Activated naive CD8-positive, alpha-beta T cell treated with anti-CD3 and anti-CD28 coated beads for 36 hours (primary cell): ENCODE results near the gene FAM210B. TPM values are rescaled to one million over a fixed set of nuclear protein-coding genes. Genes with fewer than 3 reads are reported as not detected.
"Not testable (repeated sequence)": the region's sequence is repeated elsewhere in the genome, so short reads cannot be mapped to it uniquely, and the experiment has no call there.

Experiments used
- DNase-seq: peaks from one replicate; pipeline ENCODE4 v3.0.0; 2021
- H3K27ac Mint-ChIP-seq: one replicate; pipeline ENCODE4 v1.8.0; 2022; ENCODE audit warnings: mild to moderate bottlenecking, moderate library complexity, mixed read lengths
- H3K27me3 Mint-ChIP-seq: one replicate; pipeline ENCODE4 v1.8.0; 2022; ENCODE audit warnings: mild to moderate bottlenecking, mixed read lengths
- H3K36me3 Mint-ChIP-seq: one replicate; pipeline ENCODE4 v1.8.0; 2021; ENCODE audit warnings: mild to moderate bottlenecking, mixed read lengths
- H3K4me1 Mint-ChIP-seq: one replicate; pipeline ENCODE4 v1.8.0; 2021; ENCODE audit warnings: mixed read lengths
- H3K4me3 Mint-ChIP-seq: one replicate; pipeline ENCODE4 v1.8.0; 2022; ENCODE audit warnings: mild to moderate bottlenecking, moderate library complexity, mixed read lengths
- H3K9me3 Mint-ChIP-seq: one replicate; pipeline ENCODE4 v1.8.0; 2022; ENCODE audit warnings: mixed read lengths
- total RNA-seq, 2 experiments: library from RNA; stranded (reverse); gene quantifications; one replicate each; pipeline ENCODE4 v1.2.3, GENCODE V29; 2021

FAM210B gene, protein sequence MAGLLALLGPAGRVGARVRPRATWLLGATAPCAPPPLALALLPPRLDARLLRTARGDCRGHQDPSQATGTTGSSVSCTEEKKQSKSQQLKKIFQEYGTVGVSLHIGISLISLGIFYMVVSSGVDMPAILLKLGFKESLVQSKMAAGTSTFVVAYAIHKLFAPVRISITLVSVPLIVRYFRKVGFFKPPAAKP
- 1 to 10 TPM; 5.0 to 5.2 TPM for total RNA-seq

GRCh38 chr20:56358600-56359211 is at the start of gene FAM210B:
Gene FAM210B (plus strand): TSS chr20:56358974. CDS start chr20:56359006, 32 bp downstream.
- Mint-ChIP-seq H3K9me3 (no peaks in the 10 kb centered on the region), H3K4me1 (peaks cover 16% of the 10 kb centered on the region), H3K4me3 (peak within 1 kb of the TSS; percentile 83), H3K36me3 (no peaks in the 10 kb centered on the region), H3K27me3 (no peaks in the 10 kb centered on the region), H3K27ac (peak within 1 kb of the TSS; percentile 56)
- peak; percentile 88 for DNase-seq

DNA sequence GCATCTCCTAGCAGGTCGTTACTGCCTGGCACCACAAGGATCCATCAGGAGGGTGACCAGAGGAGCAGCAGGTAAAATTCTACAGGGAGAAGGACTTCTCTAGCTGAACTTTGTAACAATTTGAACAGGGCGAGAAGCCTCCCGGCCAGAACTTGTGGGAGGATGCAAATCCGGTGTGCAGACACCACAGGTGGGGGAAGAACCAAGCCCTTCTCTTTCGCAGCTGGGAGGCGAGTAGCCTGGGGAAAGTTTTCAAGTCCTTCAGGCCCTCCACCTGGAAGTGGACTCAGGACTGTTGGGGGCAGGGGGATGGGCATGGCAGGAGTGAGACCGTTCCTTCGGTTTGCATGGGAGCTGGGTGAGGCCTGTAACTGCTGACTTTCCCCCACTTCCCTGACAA is 42.7 kb upstream of the FAM210B start:
- Mint-ChIP-seq H3K27me3 (peaks cover 14% of the 10 kb centered on the region), H3K27ac (no peak overlapping the region), H3K4me3 (no peak overlapping the region), H3K4me1 (no peaks in the 10 kb centered on the region), H3K9me3 (no peaks in the 10 kb centered on the region), H3K36me3 (no peaks in the 10 kb centered on the region)
- DNase-seq = no peak

- no peak for DNase-seq
- Mint-ChIP-seq H3K4me1 (no peaks in the 10 kb centered on the region), H3K4me3 (no peak overlapping the region), H3K36me3 (no peaks in the 10 kb centered on the region), H3K27ac (no peak overlapping the region), H3K27me3 (peaks cover 10% of the 10 kb centered on the region), H3K9me3 (no peaks in the 10 kb centered on the region)
Measured at GRCh38 chr20:56316483-56316882, 42.3 kb upstream of the FAM210B start.

GRCh38 chr20:56322681-56323080 is 36.1 kb upstream of the FAM210B start:
- DNase-seq = no peak
- peaks cover 3% of the 10 kb centered on the region for H3K27me3 Mint-ChIP-seq
- H3K4me1 Mint-ChIP-seq = no peaks in the 10 kb centered on the region
- H3K9me3 Mint-ChIP-seq = no peaks in the 10 kb centered on the region
- H3K4me3 Mint-ChIP-seq = no peak overlapping the region
- no peaks in the 10 kb centered on the region for H3K36me3 Mint-ChIP-seq
- no peak overlapping the region for H3K27ac Mint-ChIP-seq

DNA sequence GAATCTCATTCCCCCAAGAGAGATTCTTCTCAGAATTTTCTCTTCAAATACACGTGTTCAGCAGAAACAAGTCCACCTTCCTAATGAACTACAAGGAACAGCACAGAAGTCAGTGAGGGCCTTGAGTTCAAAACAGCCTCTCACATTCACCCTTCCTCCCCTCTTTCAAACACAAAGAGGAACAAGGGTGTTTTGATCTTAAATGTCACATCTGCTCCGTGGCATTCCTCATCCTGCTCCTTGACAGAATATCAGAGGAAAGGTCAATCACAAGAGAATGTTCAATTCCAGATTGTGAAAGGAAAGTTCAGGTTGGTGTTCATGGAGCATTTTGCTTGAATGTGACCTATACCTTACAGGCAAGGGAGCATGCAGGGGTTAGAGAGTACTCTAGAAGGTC is 35.6 kb upstream of the FAM210B start:
- no peaks in the 10 kb centered on the region for H3K4me1 Mint-ChIP-seq
- no peak overlapping the region for H3K4me3 Mint-ChIP-seq
- H3K27ac Mint-ChIP-seq = no peak overlapping the region
- H3K9me3 Mint-ChIP-seq = no peaks in the 10 kb centered on the region
- DNase-seq = no peak
- peaks cover 3% of the 10 kb centered on the region for H3K27me3 Mint-ChIP-seq
- H3K36me3 Mint-ChIP-seq = no peaks in the 10 kb centered on the region

DNA sequence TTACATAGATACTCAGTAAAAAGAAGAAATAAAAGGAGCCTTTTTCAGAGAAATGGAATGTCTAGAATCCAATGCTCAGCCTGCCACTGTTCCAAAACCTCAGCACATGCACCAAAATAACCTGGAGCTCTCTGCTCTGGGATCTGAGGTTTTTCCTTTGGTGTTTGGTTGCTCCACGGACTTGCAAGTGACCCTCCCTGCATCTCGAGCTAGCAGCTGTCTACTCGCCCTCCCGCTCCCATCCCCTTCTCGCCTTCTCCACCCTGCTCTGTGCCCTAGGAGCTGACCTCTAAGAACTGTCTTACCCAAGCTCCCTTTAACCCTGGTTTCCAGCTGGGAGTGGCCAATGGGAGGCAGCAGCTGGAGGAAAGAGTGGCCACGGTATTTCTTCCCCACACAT is 35.1 kb upstream of the FAM210B start:
- Mint-ChIP-seq H3K4me3 (no peak overlapping the region), H3K27me3 (peaks cover 3% of the 10 kb centered on the region), H3K9me3 (no peaks in the 10 kb centered on the region), H3K36me3 (no peaks in the 10 kb centered on the region), H3K27ac (no peak overlapping the region), H3K4me1 (no peaks in the 10 kb centered on the region)
- no peak for DNase-seq

DNA sequence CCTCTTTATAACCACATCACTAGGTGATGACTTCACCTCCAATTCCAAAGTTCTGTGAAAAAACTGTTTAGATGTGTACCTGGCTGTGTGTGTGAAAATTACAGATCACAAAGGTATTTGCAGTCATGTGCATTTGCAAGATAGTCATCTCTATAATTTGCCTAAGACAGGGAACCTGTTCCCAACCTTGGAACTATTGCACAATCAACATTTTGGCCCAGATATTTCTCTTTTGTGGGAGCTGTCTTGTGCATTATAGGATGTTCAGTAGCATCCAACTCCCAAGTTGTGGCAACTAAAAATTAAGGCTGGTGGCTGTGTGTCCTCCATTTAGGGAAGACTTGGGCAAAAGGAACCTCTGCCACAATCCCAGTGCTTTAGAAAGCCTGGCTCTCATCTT is 34.0 kb upstream of the FAM210B start:
- Mint-ChIP-seq H3K4me3 (no peak overlapping the region), H3K9me3 (no peaks in the 10 kb centered on the region), H3K27me3 (peaks cover 6% of the 10 kb centered on the region), H3K36me3 (no peaks in the 10 kb centered on the region), H3K27ac (no peak overlapping the region), H3K4me1 (no peaks in the 10 kb centered on the region)
- DNase-seq = no peak

DNA sequence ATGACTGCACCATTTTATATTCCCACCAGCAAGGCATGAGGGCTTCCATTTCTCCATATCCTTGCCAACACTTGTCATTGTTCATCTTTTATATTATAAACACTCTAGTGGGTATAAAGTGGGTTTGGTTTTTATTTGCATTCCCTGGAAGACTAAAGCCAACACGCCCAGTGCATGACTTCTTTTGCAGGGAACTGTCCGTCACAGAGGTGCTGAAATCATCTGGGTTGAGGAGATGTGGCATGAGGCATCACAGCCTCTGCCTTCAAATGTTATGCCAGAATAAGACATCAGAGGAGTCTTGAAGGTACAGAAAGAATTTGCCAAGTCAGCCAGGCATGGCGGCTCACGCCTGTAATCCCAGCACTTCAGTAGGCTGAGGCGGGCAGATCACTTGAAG is 29.9 kb upstream of the FAM210B start:
- H3K36me3 Mint-ChIP-seq = no peaks in the 10 kb centered on the region
- no peak overlapping the region for H3K27ac Mint-ChIP-seq
- DNase-seq = no peak
- no peaks in the 10 kb centered on the region for H3K4me1 Mint-ChIP-seq
- no peak overlapping the region for H3K4me3 Mint-ChIP-seq
- H3K27me3 Mint-ChIP-seq = peaks cover 10% of the 10 kb centered on the region
- no peaks in the 10 kb centered on the region for H3K9me3 Mint-ChIP-seq

DNA sequence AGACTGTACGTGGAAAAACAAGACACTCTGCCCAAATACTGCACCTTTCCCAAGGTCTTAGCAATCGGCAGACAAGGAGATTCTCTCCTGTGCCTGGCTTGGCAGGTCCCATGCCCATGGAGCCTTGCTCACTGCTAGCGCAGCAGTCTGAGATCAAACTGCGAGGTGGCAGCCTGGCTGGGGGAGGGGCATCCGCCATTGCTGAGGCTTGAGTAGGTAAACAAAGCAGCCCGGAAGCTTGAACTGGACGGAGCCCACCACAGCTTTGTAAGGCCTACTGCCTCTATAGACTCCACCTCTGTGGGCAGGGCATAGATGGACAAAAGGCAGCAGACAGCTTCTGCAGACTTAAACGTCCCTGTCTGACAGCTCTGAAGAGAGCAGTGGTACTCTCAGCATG is 22.1 kb upstream of the FAM210B start:
- not testable (repeated sequence) for H3K4me1 Mint-ChIP-seq, H3K27ac Mint-ChIP-seq
- peaks cover 49% of the 10 kb centered on the region for H3K27me3 Mint-ChIP-seq

GRCh38 chr20:56342783-56343182 is 16.0 kb upstream of the FAM210B start:
- no peaks in the 10 kb centered on the region for H3K36me3 Mint-ChIP-seq
- peaks cover 85% of the 10 kb centered on the region for H3K27me3 Mint-ChIP-seq
- H3K9me3 Mint-ChIP-seq = no peaks in the 10 kb centered on the region
- no peak overlapping the region for H3K4me3 Mint-ChIP-seq
- peaks cover 3% of the 10 kb centered on the region for H3K4me1 Mint-ChIP-seq
- no peak overlapping the region for H3K27ac Mint-ChIP-seq
- DNase-seq = no peak

More for the DNA sequence above, 22.1 kb upstream of the FAM210B start:
- H3K36me3 Mint-ChIP-seq, DNase-seq, H3K4me3 Mint-ChIP-seq, H3K9me3 Mint-ChIP-seq: not testable (repeated sequence)

DNA sequence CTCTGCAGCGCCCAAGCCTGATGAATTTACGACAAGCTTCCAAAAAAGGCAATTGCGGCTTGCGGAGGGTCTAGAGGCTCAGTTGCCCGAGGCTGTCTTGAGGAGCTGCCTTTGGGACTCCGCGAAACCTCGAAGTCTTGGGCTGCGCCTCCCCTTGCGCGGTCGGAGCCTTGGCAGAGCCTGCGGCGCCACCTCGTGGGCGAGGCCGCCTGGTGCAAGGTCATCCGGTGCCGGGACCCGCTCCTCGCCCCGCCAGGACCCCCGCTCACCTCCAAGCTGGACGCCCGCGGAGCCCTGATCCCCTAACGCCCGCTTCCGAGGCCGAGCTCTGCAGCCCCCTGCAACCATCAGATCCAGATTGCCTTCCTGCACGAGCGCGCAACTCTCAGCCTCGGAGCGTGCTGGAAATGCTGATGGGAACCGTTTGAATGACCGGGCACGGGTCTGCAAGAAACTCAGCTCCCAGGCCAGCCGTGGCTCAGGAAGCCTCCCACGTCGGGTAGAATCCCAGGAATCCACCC is 14.9 kb upstream of the FAM210B start:
- H3K27me3 Mint-ChIP-seq = peaks cover 85% of the 10 kb centered on the region
- H3K4me1 Mint-ChIP-seq = peaks cover 3% of the 10 kb centered on the region
- peak; percentile 56 for DNase-seq
- H3K4me3 Mint-ChIP-seq = no peak overlapping the region
- no peak overlapping the region for H3K27ac Mint-ChIP-seq
- no peaks in the 10 kb centered on the region for H3K36me3 Mint-ChIP-seq
- no peaks in the 10 kb centered on the region for H3K9me3 Mint-ChIP-seq

GRCh38 chr20:56345911-56346310 is 12.9 kb upstream of the FAM210B start:
- H3K36me3 Mint-ChIP-seq = no peaks in the 10 kb centered on the region
- H3K4me3 Mint-ChIP-seq = no peak overlapping the region
- no peaks in the 10 kb centered on the region for H3K9me3 Mint-ChIP-seq
- peaks cover 3% of the 10 kb centered on the region for H3K4me1 Mint-ChIP-seq
- no peak overlapping the region for H3K27ac Mint-ChIP-seq
- H3K27me3 Mint-ChIP-seq = peaks cover 68% of the 10 kb centered on the region
- DNase-seq = no peak

DNA sequence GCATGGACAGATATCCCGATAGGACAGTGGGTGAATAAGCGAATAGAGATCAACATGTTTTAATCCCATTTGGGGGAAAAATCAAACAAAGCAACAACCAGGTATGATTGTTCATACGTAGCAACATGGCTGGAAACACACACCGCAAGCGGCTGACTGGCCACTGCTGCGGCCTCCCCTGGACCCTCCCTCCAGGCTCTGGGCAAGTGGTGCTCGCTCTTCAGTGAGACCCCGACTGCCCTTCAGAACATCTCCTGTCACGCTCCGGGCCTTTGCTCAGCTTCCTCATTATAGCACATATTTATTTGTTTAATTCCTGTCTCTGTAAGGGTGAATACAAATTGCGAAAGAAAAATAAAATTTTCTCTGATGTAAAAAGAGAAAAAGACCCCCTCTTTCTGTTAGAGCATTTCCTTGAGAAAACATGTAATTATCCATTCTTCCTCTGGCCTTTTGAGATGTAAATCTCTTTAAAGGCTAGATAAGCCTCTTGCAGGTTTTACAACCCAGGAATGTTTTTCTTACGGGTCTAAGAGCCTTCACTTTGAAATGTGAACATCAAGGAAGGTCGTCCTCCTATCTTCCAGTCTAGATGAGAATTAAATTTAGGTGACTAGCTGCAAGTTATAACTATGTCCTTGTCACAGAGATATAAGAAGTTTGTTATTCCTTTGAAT is 11.0 kb upstream of the FAM210B start:
- Mint-ChIP-seq H3K4me1 (peaks cover 3% of the 10 kb centered on the region), H3K9me3 (no peaks in the 10 kb centered on the region), H3K36me3 (no peaks in the 10 kb centered on the region), H3K27me3 (peaks cover 56% of the 10 kb centered on the region), H3K4me3 (no peak overlapping the region), H3K27ac (no peak overlapping the region)
- DNase-seq = no peak

- no peak for DNase-seq
- Mint-ChIP-seq H3K9me3 (no peaks in the 10 kb centered on the region), H3K4me1 (peaks cover 3% of the 10 kb centered on the region), H3K4me3 (no peak overlapping the region), H3K27me3 (peaks cover 51% of the 10 kb centered on the region), H3K27ac (no peak overlapping the region), H3K36me3 (no peaks in the 10 kb centered on the region)
Measured at GRCh38 chr20:56348305-56348693, 10.5 kb upstream of the FAM210B start.

DNA sequence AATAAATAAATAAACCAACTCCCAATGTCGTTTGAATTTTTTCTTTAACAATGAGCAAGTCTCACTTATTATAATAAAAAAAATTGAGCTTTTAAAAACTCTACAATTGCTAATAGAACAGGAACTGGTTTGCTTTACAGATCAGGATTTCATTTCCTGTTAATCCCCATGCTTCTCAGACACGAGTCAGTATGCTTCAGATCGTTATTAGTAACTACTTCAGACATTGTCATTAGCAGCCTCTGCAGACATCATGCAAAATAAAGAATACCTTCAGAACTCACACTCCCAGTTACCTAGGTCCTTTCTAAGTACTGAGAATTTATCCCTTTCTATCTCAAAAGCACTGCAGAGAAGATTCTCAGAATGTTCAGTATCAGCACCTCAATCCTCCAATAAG is 10.0 kb upstream of the FAM210B start:
- no peak for DNase-seq
- Mint-ChIP-seq H3K36me3 (no peaks in the 10 kb centered on the region), H3K4me1 (peaks cover under 1% of the 10 kb centered on the region), H3K4me3 (no peak overlapping the region), H3K9me3 (no peaks in the 10 kb centered on the region), H3K27me3 (peaks cover 46% of the 10 kb centered on the region), H3K27ac (no peak overlapping the region)

DNA sequence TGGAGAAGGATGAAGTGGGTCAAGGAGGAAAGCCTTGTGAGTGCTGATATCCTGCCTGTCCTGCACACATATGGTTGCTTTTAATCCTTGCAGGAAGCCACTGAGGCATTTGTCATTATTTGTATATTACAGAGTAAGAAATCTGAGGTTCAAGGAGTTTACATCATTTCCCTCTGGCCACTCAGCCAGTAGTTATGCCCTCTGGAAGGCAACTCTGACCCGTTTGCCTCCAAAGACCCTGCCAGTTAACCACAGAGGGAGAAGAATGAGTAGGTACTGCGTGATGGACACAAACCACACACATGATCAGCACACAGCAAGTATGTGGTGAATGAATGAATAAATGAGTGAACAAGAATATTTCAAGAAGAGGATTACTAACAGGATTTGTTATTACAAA is 7.9 kb upstream of the FAM210B start:
- DNase-seq = no peak
- Mint-ChIP-seq H3K4me3 (no peak overlapping the region), H3K27me3 (peaks cover 25% of the 10 kb centered on the region), H3K9me3 (no peaks in the 10 kb centered on the region), H3K36me3 (no peaks in the 10 kb centered on the region), H3K27ac (no peak overlapping the region), H3K4me1 (no peaks in the 10 kb centered on the region)
